Measurements from ENCODE around the gene NOL6.
"Not testable (repeated sequence)": the region's sequence is repeated elsewhere in the genome, so short reads cannot be mapped to it uniquely, and the experiment has no call there.

NOL6 gene

DNA sequence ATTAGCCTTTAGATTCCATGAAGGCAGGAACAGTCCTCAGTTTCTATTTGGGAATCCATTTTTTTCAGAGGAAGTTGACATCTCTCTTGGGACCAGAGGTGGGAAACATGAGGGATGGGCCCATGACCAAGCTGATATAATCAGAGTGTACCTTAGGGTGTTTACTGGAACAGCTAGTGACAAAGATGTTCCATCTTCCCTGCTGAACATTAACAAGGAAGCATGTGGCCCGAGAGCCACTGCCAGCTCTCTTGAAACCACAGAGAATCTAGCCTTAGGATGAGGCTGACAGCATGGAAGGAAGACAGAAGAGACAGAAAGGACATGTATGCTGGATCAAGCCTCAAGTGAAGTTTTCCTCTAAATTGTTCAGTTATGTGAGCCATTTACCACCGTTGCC lies 42.3 kb downstream of the NOL6 start:
- no peak for DNase-seq

DNA sequence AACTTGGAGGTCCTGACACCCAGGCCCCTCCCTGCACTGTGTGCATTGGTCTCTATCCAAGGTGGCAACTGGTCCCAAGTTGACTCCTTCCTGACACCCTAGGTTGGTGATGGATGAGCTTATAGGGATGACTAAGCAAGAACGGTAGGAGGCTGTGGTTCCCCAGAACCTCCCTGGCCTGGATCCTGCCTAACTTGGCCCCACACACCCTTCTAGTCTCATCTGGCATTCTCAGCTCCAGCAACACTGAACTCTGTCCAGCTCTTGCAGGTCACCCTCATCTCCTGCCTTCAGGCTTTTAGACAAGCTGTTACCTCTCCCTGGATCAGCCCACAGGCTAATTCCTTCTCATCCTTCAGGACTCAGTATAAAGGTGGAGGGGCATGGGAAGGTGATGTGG lies 42.8 kb downstream of the NOL6 start:
- no peak for DNase-seq

DNA sequence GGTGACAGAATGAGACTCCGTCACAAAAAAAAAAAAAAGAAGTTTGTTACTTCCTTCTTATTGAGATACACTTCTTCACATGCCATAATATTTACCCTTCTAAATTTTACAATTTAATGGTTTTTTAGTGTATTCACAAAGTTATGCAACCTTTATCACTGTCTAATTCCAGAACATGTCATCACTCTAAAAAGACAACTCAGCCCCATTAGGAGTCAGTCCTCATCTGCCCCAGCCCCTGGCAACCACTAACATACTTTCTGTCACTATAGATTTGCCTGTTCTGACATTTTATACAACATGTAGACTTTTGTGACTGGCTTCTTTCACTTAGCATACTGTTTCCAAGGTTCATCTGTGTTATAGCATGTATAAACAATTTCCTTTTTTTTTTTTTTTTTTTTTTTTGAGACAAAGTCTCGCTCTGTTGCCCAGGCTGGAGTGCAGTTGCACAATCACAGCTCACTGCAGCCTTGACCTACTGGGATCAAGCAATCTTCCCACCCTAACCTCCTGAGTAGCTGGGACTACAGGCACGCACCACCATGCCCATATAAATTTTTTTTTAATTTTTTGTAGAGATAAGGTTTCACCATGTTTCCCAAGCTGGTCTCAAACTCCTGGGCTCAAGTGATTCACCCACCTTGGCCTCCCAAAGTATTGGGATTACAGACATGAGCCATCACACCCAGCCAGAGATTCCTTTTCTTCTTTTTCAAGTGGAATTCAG lies 44.3 kb downstream of the NOL6 start:
- no peak for DNase-seq

DNA sequence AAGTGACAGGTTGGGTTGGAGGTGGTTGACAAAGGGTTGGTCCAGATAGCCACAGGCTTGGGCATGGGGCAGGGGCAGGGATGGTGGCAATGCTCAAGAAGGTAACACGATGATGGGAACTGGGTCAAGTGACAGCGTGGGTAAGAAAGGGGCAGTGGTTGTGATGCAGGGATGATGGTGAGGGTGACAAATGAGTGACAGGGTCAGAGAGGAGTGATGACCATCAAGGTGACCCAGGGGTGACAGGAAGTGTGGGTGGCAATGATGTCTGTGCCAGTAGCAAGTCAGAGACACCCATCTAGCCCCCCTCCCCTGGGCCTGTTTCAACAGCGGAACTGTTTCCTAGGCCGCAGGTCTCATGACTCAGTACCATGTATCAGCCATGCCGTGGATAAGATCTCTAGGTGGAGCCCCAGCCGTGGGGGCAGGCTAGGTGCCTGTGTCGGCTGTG lies 46.9 kb downstream of the NOL6 start:
- DNase-seq, result no peak

DNA sequence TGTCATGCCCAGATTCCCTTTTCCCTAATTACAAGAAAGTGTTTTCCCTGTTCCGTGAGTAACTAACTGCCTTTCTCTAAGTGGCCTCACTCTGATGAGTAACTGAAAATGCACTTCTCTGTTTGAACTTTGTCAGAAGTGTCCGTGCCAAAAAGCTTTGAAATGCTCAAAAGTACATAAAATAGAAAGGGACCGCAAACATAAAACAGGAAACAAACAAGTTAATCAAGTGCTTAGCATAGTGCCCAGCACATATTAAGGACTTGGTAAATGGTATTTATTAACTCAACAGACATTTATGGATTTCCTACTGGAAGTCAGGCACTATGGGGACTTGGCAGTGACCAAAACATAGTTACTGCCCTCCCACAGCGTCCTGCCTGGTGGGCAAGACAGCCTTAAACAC lies 48.6 kb downstream of the NOL6 start:
- DNase-seq, result no peak

DNA sequence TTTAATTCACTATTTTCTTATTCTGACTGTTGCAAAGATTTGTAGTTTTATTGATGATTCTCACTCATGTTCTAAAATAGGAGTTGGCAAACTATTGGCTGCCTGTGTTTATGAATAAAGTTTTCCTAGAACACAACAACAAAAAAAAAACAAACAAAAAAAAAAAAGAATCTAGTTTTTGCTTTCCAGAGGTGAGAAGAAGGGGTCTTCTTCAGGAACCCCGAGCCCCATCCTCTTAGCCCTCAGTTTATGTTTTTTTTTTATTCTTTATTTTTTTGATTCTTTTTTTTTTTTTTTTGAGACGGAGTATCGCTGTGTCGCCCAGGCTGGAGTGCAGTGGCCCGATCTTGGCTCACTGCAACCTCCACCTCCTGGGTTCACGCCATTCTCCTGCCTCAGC lies 49.2 kb downstream of the NOL6 start:
- DNase-seq, result not testable (repeated sequence)

DNA sequence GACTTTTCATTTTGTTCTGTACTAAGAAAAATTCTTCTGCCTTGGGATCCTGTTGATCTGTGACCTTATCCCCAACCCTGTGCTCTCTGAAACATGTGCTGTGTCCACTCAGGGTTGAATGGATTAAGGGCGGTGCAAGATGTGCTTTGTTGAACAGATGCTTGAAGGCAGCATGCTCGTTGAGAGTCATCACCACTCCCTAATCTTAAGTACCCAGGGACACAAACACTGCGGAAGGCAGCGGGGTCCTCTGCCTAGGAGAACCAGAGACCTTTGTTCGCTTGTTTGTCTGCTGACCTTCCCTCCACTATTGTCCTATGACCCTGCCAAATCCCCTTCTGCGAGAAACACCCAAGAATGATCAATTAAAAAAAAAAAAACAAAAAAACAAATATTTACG lies 49.7 kb downstream of the NOL6 start:
- not testable (repeated sequence) for DNase-seq

DNA sequence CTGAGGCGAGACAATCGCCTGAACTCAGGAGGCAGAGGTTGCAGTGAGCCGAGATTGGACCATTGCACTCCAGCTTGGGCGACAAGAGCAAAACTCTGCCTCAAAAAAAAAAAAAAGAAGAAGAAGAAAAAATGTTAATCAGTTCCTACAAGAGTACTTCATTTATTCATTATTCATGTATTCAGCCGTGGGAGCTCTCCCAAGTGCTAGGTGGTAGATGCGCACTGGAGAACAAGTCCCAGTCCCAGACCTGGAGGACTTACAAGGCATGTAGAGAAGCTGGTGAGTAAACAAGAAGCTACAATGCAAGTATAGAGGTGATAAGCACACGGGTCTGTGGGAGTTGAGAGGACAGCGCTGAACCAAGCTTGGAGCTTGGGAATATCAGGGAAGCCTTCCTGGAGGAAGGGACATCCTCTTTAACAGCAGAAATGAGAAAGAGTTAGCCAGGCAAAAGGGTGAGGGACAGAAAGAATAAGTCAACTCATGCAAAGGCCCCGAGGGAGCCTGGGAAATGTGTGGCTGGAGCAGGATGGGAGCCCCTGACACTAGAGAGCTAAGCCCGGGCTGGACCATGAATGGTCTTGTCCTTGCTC lies 53.9 kb downstream of the NOL6 start:
- DNase-seq, result no peak

DNA sequence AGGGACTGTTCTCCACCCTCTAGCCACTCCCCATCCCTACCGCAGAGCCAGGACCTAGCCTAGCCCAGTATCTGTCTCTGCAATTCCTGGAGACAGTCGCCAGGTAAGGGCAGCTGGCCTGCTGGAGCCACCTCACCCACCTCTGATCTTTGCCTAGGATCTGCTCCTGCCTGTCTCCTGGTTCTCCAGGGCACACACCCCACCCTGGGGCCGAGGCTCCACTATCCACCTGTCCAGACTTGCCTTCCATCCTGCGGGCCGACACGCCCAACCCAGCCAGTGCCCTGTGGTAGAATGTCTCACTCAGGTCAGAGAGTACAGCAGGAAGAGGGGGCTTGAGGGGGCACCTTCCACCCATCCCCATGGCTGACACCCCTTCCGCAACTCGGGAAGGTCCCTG lies 55.6 kb downstream of the NOL6 start:
- DNase-seq, result no peak

DNA sequence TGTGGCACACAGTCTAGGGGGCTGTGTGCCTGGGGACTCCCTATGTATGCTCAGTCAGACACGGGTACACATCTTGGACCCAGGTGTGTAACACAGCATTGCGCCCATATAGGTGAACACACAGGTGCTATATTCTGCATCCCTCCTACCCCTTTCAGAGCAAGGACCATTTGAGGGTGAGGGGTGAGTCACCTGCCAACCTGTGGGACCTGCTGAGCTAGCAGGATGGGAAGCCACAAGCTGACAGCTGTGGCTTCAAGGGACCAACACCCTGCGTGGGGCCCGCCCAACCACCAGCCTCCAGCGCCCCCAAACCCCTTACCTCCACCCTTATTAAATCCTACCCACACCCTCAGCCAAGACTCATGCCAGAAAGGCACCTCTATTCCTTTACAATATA lies 56.7 kb downstream of the NOL6 start:
- DNase-seq, result no peak

DNA sequence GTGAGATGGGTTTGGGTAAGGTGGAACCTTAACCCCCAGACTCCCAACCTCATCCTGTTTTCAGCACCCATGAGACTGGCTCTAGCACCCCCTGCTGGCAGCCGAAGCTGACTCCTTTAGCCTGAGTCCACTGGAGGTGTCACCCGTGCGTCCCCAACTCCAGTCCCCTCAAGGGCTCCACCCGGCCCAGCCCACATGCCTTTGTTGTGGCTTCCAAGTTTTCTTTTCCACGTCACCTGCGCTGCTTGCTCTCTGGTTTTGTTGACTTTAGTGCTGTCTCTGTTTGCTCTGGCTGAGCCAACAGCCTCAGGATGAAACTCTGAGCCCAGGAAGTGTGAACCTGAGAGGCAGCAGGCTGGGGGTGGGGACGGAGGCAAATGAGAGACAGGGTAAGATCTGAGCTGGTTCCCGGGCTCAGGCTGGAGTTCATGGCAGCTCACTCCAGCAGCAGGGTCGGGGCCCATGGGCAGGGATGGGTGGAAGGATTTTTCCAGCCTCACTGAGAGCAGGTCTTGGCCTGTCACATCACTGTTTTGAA lies 58.2 kb downstream of the NOL6 start:
- no peak for DNase-seq

DNA sequence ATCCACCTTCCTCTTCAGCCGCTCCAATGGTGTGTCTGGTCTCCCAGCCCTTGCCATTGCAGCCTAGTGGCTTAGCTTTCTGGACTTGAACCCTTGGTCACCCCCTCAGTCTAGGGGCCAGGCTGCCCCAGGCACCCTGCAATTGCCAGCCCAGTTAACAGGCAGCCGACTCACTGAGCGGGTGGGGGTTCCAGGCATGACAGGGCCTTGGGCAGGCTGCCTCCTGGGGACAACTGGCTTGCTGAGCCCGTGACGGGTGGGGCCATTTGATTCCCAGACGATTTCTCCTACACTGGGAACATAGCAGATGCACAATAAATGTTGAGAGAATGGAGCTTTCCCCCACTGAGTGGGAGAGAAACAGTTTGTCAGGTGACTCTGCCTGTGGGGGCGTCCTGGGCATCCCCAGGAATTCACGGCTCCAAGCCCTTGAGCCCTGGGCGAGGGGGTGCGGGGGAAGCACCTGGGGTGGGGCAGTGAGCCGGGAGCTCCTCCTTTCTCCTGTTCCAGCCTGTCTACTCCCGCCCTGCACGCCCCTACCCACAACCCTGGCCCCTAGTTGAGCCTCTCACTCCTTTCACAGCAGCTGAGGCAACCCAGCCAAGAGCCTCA lies 58.7 kb downstream of the NOL6 start:
- no peak for DNase-seq

DNA sequence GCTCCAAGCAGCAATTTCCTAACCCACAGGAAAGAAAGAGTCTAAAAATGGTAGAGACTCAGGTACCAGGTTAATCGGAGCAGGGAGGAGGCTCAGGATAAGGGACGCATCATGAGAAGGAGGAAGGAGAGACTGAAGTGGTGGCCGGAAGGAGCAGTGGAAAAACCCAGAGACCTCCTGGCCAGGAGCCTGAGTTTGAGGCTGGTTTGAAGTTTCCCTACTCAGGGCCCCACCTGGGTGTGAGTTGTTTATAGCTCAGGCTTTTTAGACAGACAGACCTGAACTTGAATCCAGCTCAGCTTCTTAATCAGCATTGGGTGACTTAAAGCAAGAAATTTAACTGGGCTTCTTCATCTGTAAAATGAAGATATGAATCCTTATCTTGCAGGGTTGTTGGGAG lies 59.5 kb downstream of the NOL6 start:
- DNase-seq, result no peak
